Measurements from ENCODE around the gene ZNF579. TPM values are rescaled to one million over a fixed set of nuclear protein-coding genes. Genes with fewer than 3 reads are reported as not detected.

Gene ZNF579
- total and polyA plus RNA-seq, 2 of the 13 experiments (the other 11 are each of a cell fraction or from before 2014, with no cell fraction given), result 2.1 to 2.9 TPM

- TF ChIP-seq ZNF430 (CRISPR knock-in tag; IDR thresholded peaks at IDR 0.05) (peak; percentile 88), ZNF337 (CRISPR knock-in tag; IDR thresholded peaks at IDR 0.05; ENCODE audit: borderline replicate concordance, low read depth) (no peak), ZNF773 (CRISPR knock-in tag; IDR thresholded peaks at IDR 0.05; ENCODE audit: borderline replicate concordance) (no peak), ZNF776 (CRISPR knock-in tag; IDR thresholded peaks at IDR 0.05) (no peak; the same call in 1 of the 2 replicates), BORCS8-MEF2B (CRISPR knock-in tag; IDR thresholded peaks at IDR 0.05) (no peak), TFDP2 (CRISPR knock-in tag; IDR thresholded peaks at IDR 0.05) (0 out of 2 replicates have a peak, but pooled peaks have one; percentile 14), U2AF1 (optimal IDR thresholded peaks at IDR 0.05; ENCODE audit: low read depth, low read length) (peak; percentile 48), ATAD3A (CRISPR knock-in tag; IDR thresholded peaks at IDR 0.05) (no peak), ZMYM4 (CRISPR knock-in tag; IDR thresholded peaks at IDR 0.05) (no peak), ZFP36L2 (CRISPR knock-in tag; IDR thresholded peaks at IDR 0.05) (no peak), ATRX (CRISPR knock-in tag; IDR thresholded peaks at IDR 0.05; ENCODE audit: borderline replicate concordance) (no peak), ZNF224 (CRISPR knock-in tag; IDR thresholded peaks at IDR 0.05) (no peak), NFYB (CRISPR knock-in tag; IDR thresholded peaks at IDR 0.05) (no peak; the same call in 1 of the 2 replicates), EED (CRISPR knock-in tag; IDR thresholded peaks at IDR 0.05) (no peak), PRDM10 (CRISPR knock-in tag; IDR thresholded peaks at IDR 0.05; ENCODE audit: low read depth) (peak; percentile 62; the same call in 1 of the 2 replicates), FOXC1 (CRISPR knock-in tag; IDR thresholded peaks at IDR 0.05; ENCODE audit: borderline replicate concordance) (no peak), SIN3A (IDR thresholded peaks at IDR 0.05; ENCODE audit: borderline replicate concordance, low read depth, low read length) (no peak), POLR2AphosphoS5 (IDR thresholded peaks at IDR 0.05; ENCODE audit: low read depth, low read length) (no peak; the same call in 1 of the 2 replicates), ZNF7 (CRISPR knock-in tag; IDR thresholded peaks at IDR 0.05) (no peak), AHR (CRISPR knock-in tag; IDR thresholded peaks at IDR 0.05) (no peak)
- TF ChIP-seq, protein P1, sequence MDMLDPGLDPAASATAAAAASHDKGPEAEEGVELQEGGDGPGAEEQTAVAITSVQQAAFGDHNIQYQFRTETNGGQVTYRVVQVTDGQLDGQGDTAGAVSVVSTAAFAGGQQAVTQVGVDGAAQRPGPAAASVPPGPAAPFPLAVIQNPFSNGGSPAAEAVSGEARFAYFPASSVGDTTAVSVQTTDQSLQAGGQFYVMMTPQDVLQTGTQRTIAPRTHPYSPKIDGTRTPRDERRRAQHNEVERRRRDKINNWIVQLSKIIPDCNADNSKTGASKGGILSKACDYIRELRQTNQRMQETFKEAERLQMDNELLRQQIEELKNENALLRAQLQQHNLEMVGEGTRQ (IDR thresholded peaks at IDR 0.05; ENCODE audit: low read depth, low read length), result no peak
- TF ChIP-seq, protein P1 (CRISPR knock-in tag; IDR thresholded peaks at IDR 0.05; ENCODE audit: borderline replicate concordance), result no peak
- TF ChIP-seq, protein P2, sequence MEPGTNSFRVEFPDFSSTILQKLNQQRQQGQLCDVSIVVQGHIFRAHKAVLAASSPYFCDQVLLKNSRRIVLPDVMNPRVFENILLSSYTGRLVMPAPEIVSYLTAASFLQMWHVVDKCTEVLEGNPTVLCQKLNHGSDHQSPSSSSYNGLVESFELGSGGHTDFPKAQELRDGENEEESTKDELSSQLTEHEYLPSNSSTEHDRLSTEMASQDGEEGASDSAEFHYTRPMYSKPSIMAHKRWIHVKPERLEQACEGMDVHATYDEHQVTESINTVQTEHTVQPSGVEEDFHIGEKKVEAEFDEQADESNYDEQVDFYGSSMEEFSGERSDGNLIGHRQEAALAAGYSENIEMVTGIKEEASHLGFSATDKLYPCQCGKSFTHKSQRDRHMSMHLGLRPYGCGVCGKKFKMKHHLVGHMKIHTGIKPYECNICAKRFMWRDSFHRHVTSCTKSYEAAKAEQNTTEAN (CRISPR knock-in tag; conservative IDR thresholded peaks at IDR 0.05), result no peak; the same call in 1 of the 2 replicates
Measured at GRCh38 chr19:55599468-55599841, 18.8 kb upstream of the ZNF579 start, which contains the start of gene FIZ1 (continued).
